Measurements from ENCODE around the gene INPP5K.
"Not testable (repeated sequence)": the region's sequence is repeated elsewhere in the genome, so short reads cannot be mapped to it uniquely, and the experiment has no call there.

The INPP5K gene
- total RNA-seq = 103 reads per million, percentile 83 among the genes with 10 or more reads in this experiment

GRCh38 chr17:1516388-1517161 lies at the start of gene INPP5K:
INPP5K (minus strand) TSS chr17:1516612; CDS start chr17:1516499, 113 bp downstream.
- DNase-seq = peak; percentile 95

- no peak for DNase-seq
Observed at GRCh38 chr17:1565877-1566276, 49.5 kb upstream of the INPP5K start.

- DNase-seq = no peak
Observed at GRCh38 chr17:1563786-1564613, 47.6 kb upstream of the INPP5K start.

- DNase-seq = not testable (repeated sequence)
Observed at GRCh38 chr17:1563471-1563785, 47.0 kb upstream of the INPP5K start.

GRCh38 chr17:1562176-1562643 lies 45.8 kb upstream of the INPP5K start:
- DNase-seq = no peak

GRCh38 chr17:1561420-1562175 lies 45.2 kb upstream of the INPP5K start:
- DNase-seq = peak; percentile 16

- DNase-seq = no peak
Observed at GRCh38 chr17:1560858-1561355, 44.5 kb upstream of the INPP5K start.

- DNase-seq = no peak
Observed at GRCh38 chr17:1560101-1560857, 43.9 kb upstream of the INPP5K start.

- no peak for DNase-seq
Observed at GRCh38 chr17:1559047-1560043, 42.9 kb upstream of the INPP5K start.

GRCh38 chr17:1558401-1558800 lies 42.0 kb upstream of the INPP5K start:
- DNase-seq = no peak

GRCh38 chr17:1557355-1558095 lies 41.1 kb upstream of the INPP5K start:
- no peak for DNase-seq

GRCh38 chr17:1555651-1556471 lies 39.4 kb upstream of the INPP5K start:
- no peak for DNase-seq

- no peak for DNase-seq
Observed at GRCh38 chr17:1554751-1555540, 38.5 kb upstream of the INPP5K start.

GRCh38 chr17:1553354-1554266 lies 37.2 kb upstream of the INPP5K start:
- DNase-seq = no peak

GRCh38 chr17:1552932-1553331 lies 36.5 kb upstream of the INPP5K start:
- no peak for DNase-seq

- no peak for DNase-seq
Observed at GRCh38 chr17:1551741-1552140, 35.3 kb upstream of the INPP5K start.

GRCh38 chr17:1548032-1548431 lies 31.6 kb upstream of the INPP5K start:
- no peak for DNase-seq
